CD8-positive, alpha-beta memory T cell (primary cell): ENCODE data around the gene PIWIL4. TPM values are rescaled to one million over a fixed set of nuclear protein-coding genes. Genes with fewer than 3 reads are reported as not detected.

Experiments used
- CTCF ChIA-PET: fragments of 350-600 bp; sonication (Branson Sonifier 250); formaldehyde crosslinking; loops from one replicate; lab custom pipeline; 2021; ENCODE audit warnings: antibody characterized with exemption; lab: Charles Lee
- POLR2A ChIA-PET: fragments of 350-600 bp; sonication (Branson Sonifier 250); formaldehyde crosslinking; loops from one replicate; lab custom pipeline; 2021; ENCODE audit warnings: antibody characterized with exemption; lab: Charles Lee
- DNase-seq, 5 donors: peaks; one replicate each; pipeline versions ENCODE4 v3.0.0 to v3.0.0-alpha.2; 2020 to 2022; ENCODE audit warnings: mixed read lengths in 1 of 5
- H3K27ac ChIP-seq: one replicate; pipeline ENCODE4 v1.7.0; 2013; ENCODE audit warnings: low read depth, mild to moderate bottlenecking, low read length, moderate library complexity
- H3K27me3 ChIP-seq: 2 replicates; pipeline ENCODE4 v1.7.0; 2013; ENCODE audit warnings: low read length, mild to moderate bottlenecking; ENCODE audit not compliant: insufficient read depth, poor library complexity, severe bottlenecking
- H3K36me3 ChIP-seq: 2 replicates; pipeline ENCODE4 v1.7.0; 2013; ENCODE audit warnings: mild to moderate bottlenecking, low read length, moderate library complexity; ENCODE audit not compliant: insufficient read depth
- H3K4me1 ChIP-seq: 2 replicates; pipeline ENCODE4 v1.7.0; 2013; ENCODE audit warnings: mild to moderate bottlenecking, low read length, moderate library complexity; ENCODE audit not compliant: insufficient read depth
- H3K4me3 ChIP-seq: 2 replicates; pipeline ENCODE4 v1.7.0; 2013; ENCODE audit warnings: mild to moderate bottlenecking, low read length
- H3K9me3 ChIP-seq: 2 replicates; pipeline ENCODE4 v1.7.0; 2013; ENCODE audit warnings: mild to moderate bottlenecking, low read length
- H3K27ac Mint-ChIP-seq, 8 donors: one replicate each; pipeline ENCODE4 v1.8.0; 2020 to 2021; ENCODE audit warnings: mixed read lengths in 8 of 8, mild to moderate bottlenecking in 6 of 8, inconsistent platforms in 3 of 8, moderate library complexity in 3 of 8
- H3K27me3 Mint-ChIP-seq, 2 donors: one replicate each; pipeline ENCODE4 v1.8.0; 2020 to 2021; ENCODE audit warnings: mixed read lengths in 2 of 2, mild to moderate bottlenecking in 1 of 2, moderate library complexity in 1 of 2
- H3K36me3 Mint-ChIP-seq, 3 donors: one replicate each; pipeline ENCODE4 v1.8.0; 2020 to 2021; ENCODE audit warnings: mixed read lengths in 3 of 3, inconsistent platforms in 1 of 3, mild to moderate bottlenecking in 1 of 3
- H3K4me1 Mint-ChIP-seq, 3 donors: one replicate each; pipeline ENCODE4 v1.8.0; 2020 to 2021; ENCODE audit warnings: mixed read lengths in 3 of 3, inconsistent platforms in 1 of 3, mild to moderate bottlenecking in 1 of 3
- H3K4me3 Mint-ChIP-seq, 7 donors: one replicate each; pipeline ENCODE4 v1.8.0; 2020 to 2021; ENCODE audit warnings: mixed read lengths in 7 of 7, mild to moderate bottlenecking in 6 of 7, moderate library complexity in 4 of 7, inconsistent platforms in 2 of 7
- H3K9me3 Mint-ChIP-seq, 5 donors: one replicate each; pipeline ENCODE4 v1.8.0; 2020 to 2022; ENCODE audit warnings: mixed read lengths in 5 of 5, mild to moderate bottlenecking in 3 of 5, moderate library complexity in 2 of 5, inconsistent platforms in 1 of 5
- polyA plus RNA-seq: library from polyadenylated mRNA; unstranded; fragments of 300-500 nt; fragmentation: Illumina TruSeq; gene quantifications from one replicate; pipeline ENCODE4 v1.2.3, GENCODE V29; 2021
- total RNA-seq, 2 experiments: library from RNA; stranded (reverse); gene quantifications; one replicate each; pipeline ENCODE4 v1.2.3, GENCODE V29; 2021

The PIWIL4 gene
- total and polyA plus RNA-seq, 3 experiments from 2014 or later, result 0.36 to 0.61 (median 0.58) TPM

DNA sequence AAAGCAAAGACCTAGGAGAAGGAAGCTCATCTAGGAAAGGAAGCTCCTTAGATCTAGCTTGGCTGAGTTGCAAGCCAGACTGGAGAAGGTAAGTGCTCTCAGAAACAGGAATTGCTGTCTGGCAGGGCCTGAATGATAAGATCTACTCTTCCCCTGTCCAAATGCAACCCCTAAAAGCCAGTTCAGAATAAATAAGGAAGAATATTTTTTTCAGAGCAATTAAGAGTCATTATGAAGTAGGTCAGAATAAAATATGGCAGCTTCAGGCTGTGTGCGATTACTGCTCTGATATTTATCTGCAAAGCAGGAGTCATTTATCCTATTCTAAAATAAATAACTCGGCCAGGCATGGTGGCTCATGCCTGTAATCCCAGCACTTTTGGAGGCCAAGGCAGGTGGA lies 82.1 kb downstream of the PIWIL4 start:
- H3K27ac Mint-ChIP-seq, result no peak overlapping the region

DNA sequence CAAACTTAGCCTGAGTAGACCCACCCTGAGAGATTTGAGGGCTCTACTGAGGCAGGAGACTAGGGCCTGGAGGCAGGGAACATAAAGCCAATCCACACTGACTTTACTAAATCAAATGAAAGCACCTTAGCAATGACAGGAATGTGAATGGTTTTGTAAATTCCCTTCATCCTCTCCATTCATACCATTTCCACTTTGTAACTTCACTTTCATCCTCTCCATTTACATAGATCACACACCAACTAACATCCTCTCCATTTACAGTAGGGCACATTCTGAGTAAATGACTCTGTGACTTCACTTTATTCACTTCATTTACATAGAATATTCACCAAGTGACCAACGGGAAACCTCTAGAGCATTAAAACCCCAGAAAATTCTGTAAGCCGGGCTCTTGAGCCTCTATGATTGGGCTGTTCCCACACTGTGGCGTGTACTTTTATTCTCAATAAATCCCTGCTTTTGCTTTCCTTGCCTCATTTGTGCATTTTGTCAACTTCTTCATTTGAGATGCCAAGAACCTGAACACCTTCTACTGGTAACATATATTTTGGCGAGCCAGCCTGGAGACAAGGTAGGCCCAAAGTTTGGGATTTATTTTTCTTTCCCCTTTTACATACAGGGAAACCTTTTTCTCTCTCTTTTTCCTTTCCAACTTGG lies 82.9 kb downstream of the PIWIL4 start:
- Histone ChIP-seq H3K4me1 (no peaks in the 10 kb centered on the region), H3K27ac (no peak overlapping the region), H3K36me3 (no peaks in the 10 kb centered on the region), H3K9me3 (no peaks in the 10 kb centered on the region), H3K4me3 (no peak overlapping the region), H3K27me3 (no peaks in the 10 kb centered on the region)
- H3K27me3 Mint-ChIP-seq, result peaks cover 7 to 11% of the 10 kb centered on the region in 2 donors
- H3K4me1 Mint-ChIP-seq, result no peaks in the 10 kb centered on the region
- no peak for DNase-seq
- POLR2A ChIA-PET, result no interaction called here
- no peak overlapping the region for H3K27ac Mint-ChIP-seq
- no peak overlapping the region for H3K4me3 Mint-ChIP-seq
- CTCF ChIA-PET, result no interaction called here
- H3K36me3 Mint-ChIP-seq, result no peaks in the 10 kb centered on the region
- H3K9me3 Mint-ChIP-seq, result no peaks in the 10 kb centered on the region

More for the DNA sequence above, 82.1 kb downstream of the PIWIL4 start:
- no peaks in the 10 kb centered on the region for H3K27me3 ChIP-seq
- no peaks in the 10 kb centered on the region for H3K36me3 ChIP-seq
- no peaks in the 10 kb centered on the region for H3K9me3 ChIP-seq
- Mint-ChIP-seq H3K4me3 (no peak overlapping the region), H3K27me3 (peaks cover 7 to 9% of the 10 kb centered on the region in 2 donors), H3K4me1 (no peaks in the 10 kb centered on the region), H3K9me3 (no peaks in the 10 kb centered on the region), H3K36me3 (no peaks in the 10 kb centered on the region)
- DNase-seq, result no peak
- H3K27ac ChIP-seq, result no peak overlapping the region
- no peaks in the 10 kb centered on the region for H3K4me1 ChIP-seq
- H3K4me3 ChIP-seq, result no peak overlapping the region
- CTCF ChIA-PET, result no interaction called here
- POLR2A ChIA-PET, result no interaction called here

GRCh38 chr11:94650756-94651155 lies 83.6 kb downstream of the PIWIL4 start:
- Mint-ChIP-seq H3K9me3 (no peaks in the 10 kb centered on the region), H3K36me3 (no peaks in the 10 kb centered on the region), H3K4me3 (no peak overlapping the region), H3K4me1 (no peaks in the 10 kb centered on the region), H3K27me3 (peaks cover 7 to 11% of the 10 kb centered on the region in 2 donors), H3K27ac (no peak overlapping the region)
- no peak overlapping the region for H3K4me3 ChIP-seq
- ChIA-PET CTCF (no interaction called here), POLR2A (no interaction called here)
- no peaks in the 10 kb centered on the region for H3K9me3 ChIP-seq
- H3K36me3 ChIP-seq, result no peaks in the 10 kb centered on the region
- no peak overlapping the region for H3K27ac ChIP-seq
- H3K27me3 ChIP-seq, result no peaks in the 10 kb centered on the region
- no peak for DNase-seq
- H3K4me1 ChIP-seq, result no peaks in the 10 kb centered on the region

DNA sequence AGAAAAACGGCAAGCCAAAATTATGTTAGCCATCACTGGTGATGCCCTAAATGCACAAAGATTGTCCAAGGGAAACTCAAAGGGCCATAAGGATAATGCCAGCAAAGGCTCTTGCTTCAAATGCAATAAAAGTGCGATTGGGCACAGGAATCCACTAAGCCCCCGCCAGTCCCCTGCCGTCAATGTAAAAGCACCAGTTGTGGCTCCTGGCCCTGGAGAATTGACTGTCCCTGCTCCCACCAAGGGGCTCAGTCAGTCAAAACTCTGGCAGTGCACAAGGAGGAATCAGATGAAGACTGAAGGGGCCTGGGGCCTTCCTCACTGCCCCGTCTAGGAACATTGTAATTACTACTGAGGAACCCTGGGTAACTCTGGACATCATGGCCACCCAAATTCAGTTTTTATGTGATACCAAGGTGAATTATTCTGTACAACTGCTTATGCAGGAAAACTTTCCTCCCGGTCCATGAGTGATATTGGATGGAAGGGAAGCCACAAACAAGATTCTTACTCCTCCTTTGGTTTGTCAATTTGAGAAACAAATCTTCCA lies 85.6 kb downstream of the PIWIL4 start:
- no peaks in the 10 kb centered on the region for H3K27me3 ChIP-seq
- Mint-ChIP-seq H3K27me3 (peaks cover 9 to 12% of the 10 kb centered on the region in 2 donors), H3K36me3 (no peaks in the 10 kb centered on the region), H3K9me3 (no peaks in the 10 kb centered on the region), H3K27ac (no peak overlapping the region), H3K4me3 (no peak overlapping the region), H3K4me1 (no peaks in the 10 kb centered on the region)
- H3K27ac ChIP-seq, result no peak overlapping the region
- H3K9me3 ChIP-seq, result no peaks in the 10 kb centered on the region
- H3K36me3 ChIP-seq, result no peaks in the 10 kb centered on the region
- CTCF ChIA-PET, result no interaction called here
- POLR2A ChIA-PET, result no interaction called here
- no peaks in the 10 kb centered on the region for H3K4me1 ChIP-seq
- H3K4me3 ChIP-seq, result no peak overlapping the region
- DNase-seq, result no peak

- POLR2A ChIA-PET, result no interaction called here
- H3K27ac ChIP-seq, result no peak overlapping the region
- DNase-seq, result no peak
- H3K4me1 ChIP-seq, result no peaks in the 10 kb centered on the region
- no peak overlapping the region for H3K4me3 ChIP-seq
- H3K27ac Mint-ChIP-seq, result no peak overlapping the region
- CTCF ChIA-PET, result no interaction called here
- no peaks in the 10 kb centered on the region for H3K36me3 ChIP-seq
- H3K27me3 ChIP-seq, result no peaks in the 10 kb centered on the region
- no peak overlapping the region for H3K4me3 Mint-ChIP-seq
- no peaks in the 10 kb centered on the region for H3K36me3 Mint-ChIP-seq
- H3K9me3 Mint-ChIP-seq, result no peaks in the 10 kb centered on the region
- H3K9me3 ChIP-seq, result no peaks in the 10 kb centered on the region
- H3K27me3 Mint-ChIP-seq, result peaks cover 9 to 12% of the 10 kb centered on the region in 2 donors
- no peaks in the 10 kb centered on the region for H3K4me1 Mint-ChIP-seq
Observed at GRCh38 chr11:94653561-94653960, 86.4 kb downstream of the PIWIL4 start.

- H3K36me3 Mint-ChIP-seq, result no peaks in the 10 kb centered on the region
- POLR2A ChIA-PET, result no interaction called here
Observed at GRCh38 chr11:94654201-94654600, 87.0 kb downstream of the PIWIL4 start.

DNA sequence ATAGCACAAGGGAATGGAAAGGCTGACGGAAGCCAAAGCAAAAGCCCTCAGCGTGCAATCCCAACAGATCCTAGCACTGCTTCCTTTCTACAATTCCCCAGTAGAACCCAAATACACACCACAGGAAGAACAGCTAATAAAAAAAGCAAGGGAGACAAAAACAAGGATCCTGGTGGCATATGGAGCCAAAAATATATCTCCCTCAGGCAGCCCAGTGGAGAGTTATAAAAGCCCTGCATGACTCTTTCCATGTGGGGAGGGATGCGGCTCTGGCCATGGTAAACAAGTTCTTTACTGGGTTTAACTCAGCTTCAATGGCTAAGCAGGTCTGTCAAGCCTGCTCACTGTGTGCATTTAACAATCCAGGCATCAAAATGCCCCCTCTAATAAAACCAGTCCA lies 88.1 kb downstream of the PIWIL4 start:
- CTCF ChIA-PET, result interaction anchor here (1.0 to 1.2 kb wide), 2 partner anchors 11 to 19 kb away, joined by 3 read pairs; no protein-coding TSS in a partner anchor
- Histone ChIP-seq H3K27me3 (no peaks in the 10 kb centered on the region), H3K4me3 (no peak overlapping the region), H3K9me3 (no peaks in the 10 kb centered on the region), H3K4me1 (no peaks in the 10 kb centered on the region), H3K27ac (no peak overlapping the region), H3K36me3 (no peaks in the 10 kb centered on the region)
- POLR2A ChIA-PET, result no interaction called here
- Mint-ChIP-seq H3K36me3 (no peaks in the 10 kb centered on the region), H3K4me1 (no peaks in the 10 kb centered on the region), H3K9me3 (no peaks in the 10 kb centered on the region), H3K27me3 (peaks cover 9% of the 10 kb centered on the region in 2 donors), H3K4me3 (no peak overlapping the region), H3K27ac (no peak overlapping the region)
- no peak for DNase-seq

More at GRCh38 chr11:94654201-94654600, 87.0 kb downstream of the PIWIL4 start:
- Mint-ChIP-seq H3K4me3 (no peak overlapping the region), H3K9me3 (no peaks in the 10 kb centered on the region), H3K27ac (no peak overlapping the region), H3K4me1 (no peaks in the 10 kb centered on the region), H3K27me3 (peaks cover 9 to 12% of the 10 kb centered on the region in 2 donors)
- Histone ChIP-seq H3K36me3 (no peaks in the 10 kb centered on the region), H3K4me3 (no peak overlapping the region), H3K9me3 (no peaks in the 10 kb centered on the region), H3K27ac (no peak overlapping the region), H3K27me3 (no peaks in the 10 kb centered on the region), H3K4me1 (no peaks in the 10 kb centered on the region)
- CTCF ChIA-PET, result no interaction called here
- DNase-seq, result no peak

DNA sequence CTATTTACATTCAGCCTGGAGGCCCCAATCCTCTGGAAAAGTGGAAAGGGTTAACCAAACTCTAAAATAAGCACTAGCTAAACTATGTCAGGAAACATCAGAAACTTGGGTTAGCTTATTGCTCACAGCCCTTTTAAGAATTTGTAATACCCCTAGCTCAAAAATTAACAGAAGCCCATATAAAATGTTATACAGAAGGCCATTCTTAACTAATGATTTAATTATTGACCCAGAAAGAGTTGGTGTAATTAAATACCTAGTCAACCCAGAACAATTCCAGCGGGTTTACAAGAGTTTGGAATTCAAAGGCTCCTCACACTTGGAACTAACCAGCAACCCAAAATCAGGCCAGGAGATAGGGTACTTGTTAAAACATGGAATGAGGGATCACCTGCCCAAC lies 88.8 kb downstream of the PIWIL4 start:
- H3K27me3 ChIP-seq, result no peaks in the 10 kb centered on the region
- H3K36me3 ChIP-seq, result no peaks in the 10 kb centered on the region
- Mint-ChIP-seq H3K4me1 (no peaks in the 10 kb centered on the region), H3K36me3 (no peaks in the 10 kb centered on the region), H3K27ac (no peak overlapping the region), H3K9me3 (no peaks in the 10 kb centered on the region), H3K4me3 (no peak overlapping the region), H3K27me3 (peaks cover 9 to 14% of the 10 kb centered on the region in 2 donors)
- CTCF ChIA-PET, result interaction anchor here (1.0 to 1.2 kb wide), 2 partner anchors 10 to 18 kb away, joined by 3 read pairs; no protein-coding TSS in a partner anchor
- H3K4me1 ChIP-seq, result no peaks in the 10 kb centered on the region
- no peaks in the 10 kb centered on the region for H3K9me3 ChIP-seq
- H3K27ac ChIP-seq, result no peak overlapping the region
- no peak for DNase-seq
- H3K4me3 ChIP-seq, result no peak overlapping the region
- POLR2A ChIA-PET, result no interaction called here
